Fibroblast of mammary gland (primary cell): ENCODE measurements around the gene TAF12.
"Not testable (repeated sequence)": the region's sequence is repeated elsewhere in the genome, so short reads cannot be mapped to it uniquely, and the experiment has no call there.

Experiments
- DNase-seq: peaks from one replicate; pipeline ENCODE4 v3.0.0-alpha.2; 2010; ENCODE audit warnings: low read depth
- H3K4me3 ChIP-seq: 2 replicates; pipeline ENCODE4 v1.5.1; 2011; ENCODE audit warnings: low read depth, mild to moderate bottlenecking, low read length, moderate library complexity; ENCODE audit not compliant: control insufficient read depth
- TF ChIP-seq, protein P1 (sequence below): conservative IDR thresholded peaks from 2 replicates; pipeline ENCODE4 v1.5.1; 2011; ENCODE audit warnings: low read depth, low read length, inconsistent platforms; ENCODE audit not compliant: control insufficient read depth, insufficient read depth

Gene TAF12

GRCh38 chr1:28579401-28579800 lies 63.5 kb downstream of the TAF12 start:
- H3K4me3 ChIP-seq: peak overlapping the region; percentile 99

DNA sequence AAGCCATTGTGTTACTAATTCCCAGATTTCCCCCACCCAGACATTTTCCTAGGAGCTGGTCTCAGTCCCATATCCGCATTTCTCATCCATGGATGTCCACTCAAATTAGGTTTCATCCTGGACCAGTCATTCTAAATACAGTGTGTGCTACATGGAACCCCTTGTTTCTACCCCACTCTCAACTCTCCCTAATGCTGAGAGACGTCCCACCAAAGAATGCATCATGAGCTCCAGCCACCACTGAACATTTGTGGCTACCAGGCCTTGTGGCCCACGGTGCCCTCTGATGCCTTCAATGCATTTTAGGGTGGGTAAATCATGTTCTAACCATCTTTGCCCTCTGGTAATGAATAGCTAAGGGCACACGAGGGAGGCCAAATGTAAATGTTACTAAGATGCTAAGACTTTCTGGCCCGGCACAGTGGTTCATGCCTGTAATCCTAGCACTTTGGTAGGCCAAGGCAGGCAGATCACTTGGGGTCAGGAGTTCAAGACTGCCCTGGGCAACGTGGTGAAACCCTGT lies 64.1 kb downstream of the TAF12 start:
- no peak overlapping the region for H3K4me3 ChIP-seq
- no peak for DNase-seq
- TF ChIP-seq, protein P1, sequence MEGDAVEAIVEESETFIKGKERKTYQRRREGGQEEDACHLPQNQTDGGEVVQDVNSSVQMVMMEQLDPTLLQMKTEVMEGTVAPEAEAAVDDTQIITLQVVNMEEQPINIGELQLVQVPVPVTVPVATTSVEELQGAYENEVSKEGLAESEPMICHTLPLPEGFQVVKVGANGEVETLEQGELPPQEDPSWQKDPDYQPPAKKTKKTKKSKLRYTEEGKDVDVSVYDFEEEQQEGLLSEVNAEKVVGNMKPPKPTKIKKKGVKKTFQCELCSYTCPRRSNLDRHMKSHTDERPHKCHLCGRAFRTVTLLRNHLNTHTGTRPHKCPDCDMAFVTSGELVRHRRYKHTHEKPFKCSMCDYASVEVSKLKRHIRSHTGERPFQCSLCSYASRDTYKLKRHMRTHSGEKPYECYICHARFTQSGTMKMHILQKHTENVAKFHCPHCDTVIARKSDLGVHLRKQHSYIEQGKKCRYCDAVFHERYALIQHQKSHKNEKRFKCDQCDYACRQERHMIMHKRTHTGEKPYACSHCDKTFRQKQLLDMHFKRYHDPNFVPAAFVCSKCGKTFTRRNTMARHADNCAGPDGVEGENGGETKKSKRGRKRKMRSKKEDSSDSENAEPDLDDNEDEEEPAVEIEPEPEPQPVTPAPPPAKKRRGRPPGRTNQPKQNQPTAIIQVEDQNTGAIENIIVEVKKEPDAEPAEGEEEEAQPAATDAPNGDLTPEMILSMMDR: no peak

More at GRCh38 chr1:28579401-28579800, 63.5 kb downstream of the TAF12 start:
- DNase-seq: peak; percentile 19
- TF ChIP-seq, protein P1: no peak

- DNase-seq: peak; percentile 14
- TF ChIP-seq, protein P1: no peak
- no peak overlapping the region for H3K4me3 ChIP-seq
Measured at GRCh38 chr1:28577738-28578536, 64.9 kb downstream of the TAF12 start.

GRCh38 chr1:28577052-28577678 lies 65.7 kb downstream of the TAF12 start:
- DNase-seq: peak; percentile 25
- TF ChIP-seq, protein P1: no peak
- H3K4me3 ChIP-seq: no peak overlapping the region

GRCh38 chr1:28573564-28573963 lies 69.3 kb downstream of the TAF12 start:
- no peak overlapping the region for H3K4me3 ChIP-seq
- DNase-seq: no peak
- TF ChIP-seq, protein P1: no peak

- peak; percentile 84 for DNase-seq
- H3K4me3 ChIP-seq: not testable (repeated sequence)
Measured at GRCh38 chr1:28572891-28573290, 70.0 kb downstream of the TAF12 start.

GRCh38 chr1:28571911-28572310 lies 71.0 kb downstream of the TAF12 start:
- TF ChIP-seq, protein P1: no peak
- no peak for DNase-seq
- no peak overlapping the region for H3K4me3 ChIP-seq
